Germinal center (tissue), 1 donor: ENCODE data around the gene KDM2B.

ENCODE experiments used
- DNase-seq: peaks from one replicate; pipeline ENCODE4 v3.0.0; 2012; ENCODE audit warnings: mixed read lengths, low spot score

The KDM2B gene

DNA sequence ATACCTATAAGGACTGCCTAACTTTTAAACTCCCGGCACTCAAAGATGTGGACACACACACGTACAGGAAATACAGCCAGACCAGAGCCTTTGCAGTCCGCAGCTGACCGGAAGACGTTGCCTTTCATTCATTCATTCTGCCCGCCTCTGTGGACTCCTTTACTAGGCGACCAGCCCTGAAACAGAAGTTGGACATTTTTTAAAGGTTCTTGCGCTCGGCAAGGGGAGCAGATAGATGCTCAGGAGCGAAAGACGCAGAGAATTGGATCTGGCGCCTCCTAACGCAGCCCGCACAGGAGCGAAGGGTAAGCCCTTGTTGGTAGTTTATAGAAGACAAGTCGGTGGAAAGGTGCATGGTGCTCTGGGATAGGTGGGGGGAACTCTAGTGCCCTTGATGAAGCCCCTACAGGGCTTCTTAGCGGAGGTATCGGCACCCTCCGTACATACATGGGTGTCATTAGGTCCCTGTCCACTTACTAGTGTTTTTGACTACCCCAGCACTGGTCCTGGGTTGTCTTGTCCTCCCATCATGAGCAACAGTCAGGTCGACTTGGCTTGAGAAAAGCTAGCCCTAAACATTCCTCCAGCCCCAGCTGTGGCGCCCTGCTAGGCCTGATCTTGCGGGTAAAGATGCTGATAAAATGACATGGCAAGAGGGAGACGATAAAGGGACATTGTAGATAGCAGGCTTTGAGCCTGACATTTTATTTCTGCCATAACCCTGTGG is at the start of gene KDM2B:
TSS of gene KDM2B (minus strand) at position 65 of the 727 bp plus-strand sequence. CDS start 112 bp downstream, outside the sequence.
- no peak for DNase-seq

DNA sequence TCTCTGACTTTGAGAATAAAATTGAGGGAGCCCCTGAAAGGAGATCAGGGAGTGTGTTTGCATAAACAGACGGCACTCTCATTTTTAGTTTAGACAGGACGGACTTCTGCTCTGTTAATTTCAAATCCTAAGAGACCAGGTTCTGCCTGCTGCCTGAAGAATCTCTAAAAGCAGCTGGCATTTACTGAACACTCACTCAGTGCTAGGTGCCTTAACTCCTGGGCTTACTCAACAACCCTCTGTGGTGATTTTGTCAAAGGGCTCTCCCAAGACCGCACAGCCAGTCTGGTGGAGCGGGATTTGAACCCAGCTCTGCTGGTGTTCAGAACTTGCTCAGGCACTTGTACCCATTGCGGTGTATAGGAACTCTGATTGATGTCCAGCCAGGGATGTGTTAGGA is 47.7 kb upstream of the KDM2B start:
- peak; percentile 63 for DNase-seq

DNA sequence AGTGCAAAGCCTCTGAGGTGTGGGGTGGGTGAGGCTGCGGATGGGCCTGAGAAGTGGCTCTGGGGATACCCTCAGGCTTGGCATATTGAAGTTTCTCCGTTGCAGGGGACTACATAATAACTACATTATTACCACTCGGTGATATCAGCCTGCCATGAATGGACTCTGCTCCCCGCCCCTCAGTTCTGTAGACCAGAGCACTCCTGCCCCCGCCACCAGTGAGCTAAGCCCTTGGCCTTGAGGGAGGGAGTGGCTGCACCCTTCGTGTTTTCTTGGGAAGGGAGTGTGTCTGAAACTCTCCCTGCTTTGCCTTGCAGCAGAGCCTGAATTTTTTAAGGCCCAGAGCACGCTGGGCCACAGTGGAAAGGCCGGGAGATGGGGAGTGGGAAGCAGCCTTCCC is 47.2 kb upstream of the KDM2B start:
- DNase-seq, result peak; percentile 33

DNA sequence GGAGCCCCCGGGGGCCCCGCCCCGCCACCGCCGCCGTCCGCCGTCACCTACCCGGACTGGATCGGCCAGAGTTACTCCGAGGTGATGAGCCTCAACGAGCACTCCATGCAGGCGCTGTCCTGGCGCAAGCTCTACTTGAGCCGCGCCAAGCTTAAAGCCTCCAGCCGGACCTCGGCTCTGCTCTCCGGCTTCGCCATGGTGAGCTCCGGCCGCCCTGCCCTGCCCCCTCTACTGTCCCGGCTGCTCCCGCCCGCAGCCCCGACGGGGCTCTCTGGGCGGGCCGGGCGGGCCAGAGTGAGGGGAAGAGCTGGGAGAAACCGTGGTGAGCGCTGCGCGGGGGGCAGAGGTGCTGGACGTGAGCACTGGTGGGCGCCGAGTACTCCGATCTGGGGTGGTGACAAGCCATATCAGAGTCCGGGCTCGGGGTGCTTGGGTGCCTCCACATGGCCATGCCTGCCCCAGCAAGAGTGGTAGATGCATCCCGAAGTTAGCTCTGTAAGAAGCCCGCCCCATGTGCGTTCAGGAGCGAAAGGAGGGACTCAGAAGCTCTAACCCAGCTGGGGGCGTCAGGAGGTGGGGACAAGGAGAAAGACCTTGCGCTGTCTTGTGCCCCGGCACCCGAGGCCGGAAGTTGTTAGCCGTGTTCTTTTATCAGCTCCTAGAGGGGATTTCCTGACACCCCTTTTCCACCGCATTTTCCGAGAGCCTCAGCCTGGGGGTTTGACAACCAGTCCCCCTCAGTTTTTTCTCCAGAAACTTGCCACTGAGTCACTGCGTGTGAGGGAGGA is 46.2 kb upstream of the KDM2B start:
- peak; percentile 69 for DNase-seq

DNA sequence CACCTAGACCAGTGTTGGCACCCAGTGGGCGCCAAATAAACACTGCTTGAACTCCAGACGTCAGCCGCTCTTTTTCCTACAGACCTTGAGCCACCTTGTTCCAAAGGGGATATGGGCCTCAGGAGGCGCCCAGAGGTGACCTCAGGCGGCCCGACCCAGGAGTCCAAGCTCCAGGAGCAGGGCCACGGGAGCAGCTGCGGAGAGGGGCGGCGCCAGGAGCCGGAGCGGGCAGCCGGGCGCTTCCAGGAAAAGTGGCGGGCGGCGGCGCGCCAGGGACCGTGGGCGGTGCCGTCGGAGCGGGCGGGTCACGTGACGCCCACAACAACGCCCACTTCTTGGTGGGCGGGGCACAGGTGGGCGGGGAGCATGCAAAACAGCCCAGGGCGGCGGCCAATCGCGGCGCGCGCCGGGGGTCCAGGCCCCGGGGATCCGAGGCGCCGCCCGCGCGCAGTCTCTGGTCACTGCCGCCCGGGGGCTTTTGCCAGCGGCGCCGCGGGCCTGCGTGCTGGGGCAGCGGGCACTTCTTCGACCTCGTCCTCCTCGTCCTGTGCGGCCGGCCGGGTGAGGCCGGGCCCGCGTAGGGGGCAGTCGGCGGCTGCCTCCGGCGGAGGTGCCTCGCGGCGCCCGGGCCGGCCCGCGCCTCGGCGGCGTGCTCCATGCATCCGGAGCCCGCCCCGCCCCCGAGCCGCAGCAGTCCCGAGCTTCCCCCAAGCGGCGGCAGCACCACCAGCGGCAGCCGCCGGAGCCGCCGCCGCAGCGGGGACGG is 45.4 kb upstream of the KDM2B start, which contains the start of gene ORAI1:
TSS of gene ORAI1 (plus strand) at position 444 of the 766 bp plus-strand sequence.
- peak; percentile 96 for DNase-seq

DNA sequence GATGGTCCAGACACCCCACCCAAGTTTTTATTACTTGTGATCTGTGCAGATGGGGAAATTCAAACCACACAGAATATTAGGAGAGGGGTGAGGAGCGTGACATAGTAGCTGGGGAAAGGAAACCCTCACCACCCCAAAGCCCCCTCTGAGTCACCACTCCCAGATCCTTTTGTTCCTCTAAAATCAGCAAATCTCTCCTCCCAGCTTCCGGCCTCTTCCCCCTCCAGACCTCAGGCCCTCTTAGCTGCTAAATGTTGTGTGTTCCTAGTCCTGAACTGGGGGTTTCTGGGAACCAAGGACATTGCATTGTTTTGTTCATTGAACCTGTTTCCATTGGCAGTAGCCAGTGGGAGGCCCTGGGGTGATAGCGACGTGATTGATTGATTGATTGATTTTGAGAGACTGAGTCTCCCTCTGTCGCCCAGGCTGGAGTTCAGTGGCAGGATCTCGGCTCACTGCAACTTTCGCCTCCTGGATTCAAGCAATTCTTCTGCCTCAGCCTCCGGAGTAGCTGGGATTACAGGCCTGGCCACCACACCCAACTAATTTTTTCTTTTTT is 39.6 kb upstream of the KDM2B start:
- no peak for DNase-seq

DNA sequence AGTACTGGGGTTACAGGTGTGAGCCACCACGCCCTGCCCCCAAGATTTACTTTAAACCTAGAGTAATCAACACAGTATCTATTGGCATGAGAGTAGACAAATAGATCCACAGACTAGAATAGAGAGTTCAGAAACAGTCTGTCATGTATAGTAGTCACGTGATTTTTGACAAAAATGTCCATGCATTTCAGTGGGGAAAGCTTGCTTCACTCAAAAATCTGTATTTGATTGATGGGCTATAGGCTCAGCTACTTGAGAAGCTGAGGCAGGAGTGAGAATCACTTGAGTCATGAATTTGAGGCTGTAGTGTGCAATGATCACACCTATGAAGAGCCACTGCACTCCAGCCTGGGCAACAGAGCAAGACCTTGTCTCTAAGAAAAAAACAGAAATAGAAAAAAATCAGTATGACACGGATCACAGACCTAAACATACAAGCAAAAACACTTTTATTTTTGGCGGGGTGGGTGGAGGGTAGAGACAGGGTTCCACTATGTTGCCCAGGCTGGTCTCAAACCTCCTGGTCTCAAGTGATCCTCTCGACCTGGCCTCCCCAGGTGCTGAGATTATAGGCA is 37.9 kb upstream of the KDM2B start:
- DNase-seq, result no peak

DNA sequence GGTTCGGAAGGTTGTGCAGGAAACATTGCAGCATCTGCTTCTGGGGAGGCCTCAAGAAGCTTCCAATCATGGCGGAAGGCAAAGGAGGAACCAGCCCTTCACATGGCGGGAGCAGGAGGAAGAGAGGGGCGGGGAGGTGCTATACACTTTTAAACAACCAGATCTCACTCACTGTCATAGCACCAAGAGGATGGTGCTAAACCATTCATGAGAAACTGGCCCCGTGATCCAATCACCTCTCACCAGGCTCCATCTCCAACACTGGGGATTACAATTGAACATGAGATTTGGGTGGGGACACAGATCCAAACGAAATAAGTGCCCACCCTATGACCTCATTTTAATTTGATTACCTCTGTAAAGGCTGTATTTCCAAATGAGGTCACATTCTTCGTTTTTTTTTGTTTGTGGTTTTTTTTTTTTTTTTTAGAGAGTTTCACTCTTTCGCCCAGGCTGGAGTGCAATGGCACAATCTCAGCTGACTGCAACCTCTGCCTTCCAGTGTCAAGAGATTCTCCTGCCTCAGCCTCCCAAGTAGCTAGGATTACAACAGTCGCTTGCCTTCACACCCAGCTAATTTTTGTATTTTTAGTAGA is 34.1 kb upstream of the KDM2B start:
- DNase-seq, result no peak

DNA sequence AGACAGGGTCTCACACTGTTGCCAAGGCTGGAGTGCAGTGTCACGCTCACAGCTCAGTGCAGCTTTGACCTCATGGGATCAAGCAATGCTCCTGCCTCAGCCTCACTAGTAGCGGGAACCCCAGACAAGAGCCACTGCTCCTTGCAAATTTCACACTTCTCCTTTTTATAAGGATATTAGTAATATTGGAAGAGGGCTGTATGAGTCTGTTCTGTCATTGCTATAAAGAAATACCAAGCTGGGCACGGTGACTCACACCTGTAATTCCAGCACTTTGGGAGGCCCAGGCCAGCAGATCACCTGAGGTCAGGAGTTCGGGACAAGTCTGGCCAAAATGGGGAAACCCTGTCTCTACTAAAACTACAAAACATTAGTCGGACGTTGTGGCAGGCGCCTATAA is 32.6 kb upstream of the KDM2B start:
- DNase-seq, result no peak

DNA sequence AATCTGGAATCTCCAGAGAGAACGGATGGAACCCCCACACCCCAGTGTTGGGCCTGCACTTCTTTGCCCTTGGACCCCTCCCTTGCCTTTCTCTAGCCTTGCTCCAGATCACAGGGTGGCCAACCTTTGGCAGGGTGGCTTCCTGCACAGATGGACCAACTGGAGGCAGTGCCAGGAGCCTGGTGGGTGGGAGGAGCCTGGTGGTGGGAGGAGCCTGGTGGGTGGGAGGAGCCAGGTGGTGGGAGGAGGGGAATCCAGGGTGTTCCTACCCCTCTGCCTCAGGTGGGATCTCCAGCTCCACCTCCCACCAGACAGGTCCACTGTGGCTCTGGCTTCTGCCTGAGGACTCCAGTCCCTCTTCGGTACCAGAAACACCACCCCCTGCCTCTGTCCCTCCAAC is 30.5 kb upstream of the KDM2B start:
- peak; percentile 47 for DNase-seq

DNA sequence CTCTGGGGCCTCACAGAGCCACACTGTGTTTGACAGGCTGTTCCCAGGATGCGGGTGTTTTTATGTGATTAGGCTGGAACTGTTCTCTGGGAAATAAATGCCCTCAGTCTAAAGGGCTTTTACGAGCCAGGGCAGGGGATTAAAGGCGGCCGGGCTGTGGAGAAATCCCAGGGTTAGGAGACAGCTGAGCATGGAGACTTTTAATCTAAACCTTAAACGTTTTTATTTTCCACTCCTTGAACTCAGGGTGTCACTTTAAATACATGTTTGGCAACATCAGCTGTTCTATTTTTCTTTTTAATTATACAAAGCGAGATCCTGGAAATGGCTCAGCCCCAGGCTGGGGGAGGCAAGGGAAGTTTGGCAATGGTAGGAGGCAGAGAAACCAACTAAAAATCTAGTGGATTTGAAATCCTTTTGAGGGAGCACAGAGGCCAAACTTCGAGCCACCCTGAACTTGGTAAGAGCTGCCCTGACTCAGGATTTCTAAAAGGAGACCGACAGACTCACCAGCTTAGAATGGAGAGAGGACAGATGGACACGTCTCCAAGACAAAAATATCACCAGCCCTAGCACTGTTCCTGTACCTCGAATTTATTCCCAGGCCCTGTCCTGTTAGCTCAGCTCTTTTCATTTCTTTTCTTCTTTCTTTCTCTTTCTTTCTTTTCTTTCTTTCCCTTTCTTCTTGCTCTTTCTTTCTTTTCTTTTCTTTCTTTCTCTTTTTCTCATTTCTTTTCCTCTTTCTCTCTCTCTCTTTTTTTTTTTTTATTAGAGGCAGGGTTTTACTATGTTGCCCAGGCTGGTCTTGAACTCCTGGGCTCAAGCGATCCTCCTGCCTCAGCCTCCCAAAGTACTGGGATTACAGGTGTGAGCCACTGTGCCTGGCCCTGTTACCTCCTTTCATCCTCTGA is 29.7 kb upstream of the KDM2B start:
- DNase-seq, result no peak

DNA sequence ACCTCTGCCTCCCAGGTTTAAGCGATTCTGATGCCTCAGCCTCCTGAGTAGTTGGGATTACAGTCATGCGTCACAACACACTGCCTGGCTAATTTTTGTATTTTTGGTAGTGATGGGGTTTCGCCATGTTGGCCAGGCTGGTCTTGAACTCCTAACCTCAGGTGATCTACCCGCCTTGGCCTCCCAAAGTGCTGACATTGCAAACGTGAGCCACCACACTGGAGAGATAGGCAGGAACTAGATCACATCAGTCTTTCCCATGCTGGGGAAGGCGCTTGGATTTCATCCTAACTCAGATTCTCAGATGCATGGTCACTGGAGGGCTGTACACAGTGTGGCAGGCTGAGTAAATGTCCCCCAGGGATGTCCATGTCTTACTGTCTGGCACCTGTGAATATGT is 27.5 kb upstream of the KDM2B start:
- DNase-seq, result no peak

DNA sequence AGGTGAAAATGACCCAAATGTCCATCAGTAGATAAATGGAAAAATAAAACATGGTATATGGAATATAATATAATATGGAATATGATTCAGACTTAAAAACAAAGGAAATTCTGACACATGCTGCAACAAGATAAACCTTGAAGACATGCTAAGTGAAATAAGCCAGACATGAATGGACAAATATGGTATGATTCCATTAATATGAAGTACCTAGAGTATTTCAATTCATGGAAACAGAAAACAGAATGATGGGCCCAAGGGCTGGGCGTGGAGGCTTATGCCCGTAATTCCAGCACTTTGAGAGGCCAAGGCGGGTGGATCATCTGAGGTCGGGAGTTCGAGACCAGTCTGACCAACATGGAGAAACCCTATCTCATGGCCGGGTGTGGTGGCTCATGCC is 22.8 kb upstream of the KDM2B start:
- no peak for DNase-seq

DNA sequence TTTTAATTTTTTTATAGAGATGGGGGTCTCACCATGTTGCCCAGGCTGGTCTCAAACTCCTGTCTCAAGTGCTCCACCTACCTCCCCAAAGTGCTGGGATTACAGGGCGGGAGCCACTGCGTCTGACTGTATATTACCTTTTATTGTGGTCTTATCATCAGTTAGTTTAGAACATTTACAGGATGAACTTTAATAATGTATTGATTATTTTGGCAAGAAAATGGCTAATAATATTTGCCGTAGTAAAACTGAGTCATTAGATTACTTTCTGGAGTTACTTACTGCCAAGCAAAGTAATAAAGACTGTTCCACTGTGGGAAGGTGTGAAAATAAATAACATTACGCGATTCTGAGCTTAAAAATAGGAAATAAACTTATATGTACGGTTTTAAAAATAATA is 21.9 kb upstream of the KDM2B start:
- DNase-seq, result no peak

DNA sequence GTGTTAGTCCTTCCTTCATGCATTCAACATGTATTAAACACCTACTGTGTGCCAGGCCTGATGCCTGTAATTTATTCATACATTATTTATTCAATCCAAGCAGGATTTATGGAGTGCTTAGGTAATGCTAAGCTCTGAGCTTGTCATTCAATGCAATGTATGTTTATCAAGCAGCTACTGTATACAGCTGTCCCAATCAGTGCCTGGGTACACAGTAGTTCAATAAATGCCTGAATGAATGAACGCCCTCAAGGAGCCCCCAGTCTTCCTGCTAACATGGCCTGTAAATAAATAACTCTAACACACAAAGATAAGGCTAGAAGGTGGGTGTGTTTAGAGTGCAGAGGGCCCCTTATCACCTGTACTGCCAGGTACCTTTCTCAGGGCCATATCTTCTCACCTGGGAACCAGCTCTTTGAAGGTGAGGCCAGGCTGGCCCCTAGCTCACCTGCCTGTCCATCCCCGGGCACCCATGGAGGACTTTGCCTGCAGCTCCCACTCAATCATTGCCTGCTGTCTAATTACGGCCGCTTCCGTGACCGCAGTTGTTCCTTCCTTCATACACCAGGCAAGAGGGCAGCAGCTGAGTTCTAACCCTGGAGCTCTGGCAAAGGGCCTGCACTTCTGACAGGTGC is 20.0 kb upstream of the KDM2B start:
- DNase-seq, result no peak

DNA sequence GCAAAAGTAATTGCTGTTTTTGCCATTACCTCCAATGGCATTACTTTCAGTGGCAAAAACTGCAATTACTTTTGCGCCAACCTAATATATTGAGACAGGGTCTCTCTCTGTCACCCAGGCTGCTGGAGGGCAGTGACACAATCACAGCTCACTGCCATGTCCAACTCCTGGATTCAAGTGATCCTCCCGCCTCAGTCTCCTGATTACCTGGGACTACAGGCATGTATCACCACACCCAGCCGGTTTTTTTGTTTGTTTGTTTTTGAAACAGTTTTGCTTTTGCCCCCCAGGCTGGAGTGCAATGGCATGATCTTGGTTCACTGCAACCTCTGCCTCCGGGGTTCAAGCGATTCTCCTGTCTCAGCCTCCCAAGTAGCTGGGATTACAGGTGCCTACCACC is 15.7 kb upstream of the KDM2B start:
- no peak for DNase-seq

DNA sequence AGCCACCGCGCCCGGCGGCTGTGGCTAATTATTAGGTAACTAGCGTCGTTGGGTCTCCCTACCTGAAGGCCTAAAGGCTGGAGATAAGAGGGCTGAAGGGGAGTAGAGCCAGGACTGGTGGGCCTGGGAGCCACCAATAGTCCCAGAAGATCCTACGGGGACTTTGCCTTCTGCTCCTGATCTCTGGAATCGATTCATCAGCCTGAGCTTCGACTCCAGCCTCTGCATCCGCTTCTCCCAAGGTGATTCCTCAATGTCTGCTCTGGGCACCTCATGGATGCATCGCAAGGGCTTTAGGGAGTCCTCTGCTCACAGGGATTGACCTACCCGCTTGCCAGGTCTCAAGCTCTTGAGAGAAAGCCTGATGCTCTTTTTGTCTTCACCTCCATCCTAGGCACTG is 14.7 kb upstream of the KDM2B start:
- DNase-seq, result no peak

DNA sequence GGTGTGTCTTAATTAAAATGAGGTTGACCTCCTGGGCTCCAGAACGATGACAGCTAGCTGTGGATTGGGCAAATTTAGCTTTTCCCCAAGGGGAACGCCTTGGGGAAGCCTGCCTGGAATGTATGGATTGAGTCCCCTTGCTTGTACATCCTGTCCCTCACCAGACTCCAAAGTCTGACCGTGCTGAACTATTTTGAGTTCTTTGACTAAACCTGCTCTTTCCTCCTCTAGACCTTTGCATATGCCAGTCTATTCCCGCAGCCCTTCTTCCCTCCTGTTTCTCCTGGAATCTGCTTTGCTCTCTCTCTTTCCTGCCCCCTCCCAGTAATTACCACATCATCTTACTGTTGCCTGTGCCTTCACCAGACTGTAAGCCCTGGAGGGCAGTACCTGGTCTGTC is 11.5 kb upstream of the KDM2B start:
- no peak for DNase-seq

DNA sequence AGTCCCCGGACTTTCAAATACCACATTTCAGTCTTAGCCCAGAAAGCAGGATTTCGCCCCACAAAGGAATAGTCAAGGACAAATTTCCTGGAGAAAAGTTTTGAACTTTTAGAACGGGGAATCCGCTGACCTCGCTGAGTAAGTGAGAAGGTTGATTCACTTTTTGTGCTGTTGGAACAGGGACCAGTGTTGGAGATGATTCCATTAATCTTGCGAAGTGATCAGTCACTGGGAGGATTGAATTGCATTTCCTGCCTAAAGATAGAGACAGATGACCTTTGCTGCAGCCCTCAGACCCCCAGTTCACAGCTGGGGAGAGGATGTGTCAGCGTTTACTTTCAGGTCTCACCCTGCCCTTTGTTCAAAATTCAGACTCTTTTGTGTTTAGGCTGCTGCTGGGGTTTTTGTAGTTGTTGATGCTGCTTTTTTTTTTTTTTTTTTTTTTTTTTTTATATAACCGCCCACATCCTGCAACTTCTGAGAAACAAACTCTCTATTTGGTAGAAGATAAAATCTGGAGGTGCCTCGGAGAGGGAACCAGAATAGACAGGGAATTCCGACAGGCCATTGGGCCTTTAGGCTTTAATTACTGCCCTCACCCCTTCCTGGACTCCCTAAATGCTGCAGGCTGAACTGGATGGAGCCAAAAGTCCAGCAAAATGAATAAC is 9.8 kb upstream of the KDM2B start:
- DNase-seq, result peak; percentile 43
